NCI-H1694 (cell line): ENCODE results near the gene ACER2.

ENCODE experiments used
- DNase-seq: peaks from one replicate; lab custom pipeline; 2025; lab: John Stamatoyannopoulos, UW

The ACER2 gene

GRCh38 chr9:19456426-19456825 lies 47.6 kb downstream of the ACER2 start:
- no peak for DNase-seq

DNA sequence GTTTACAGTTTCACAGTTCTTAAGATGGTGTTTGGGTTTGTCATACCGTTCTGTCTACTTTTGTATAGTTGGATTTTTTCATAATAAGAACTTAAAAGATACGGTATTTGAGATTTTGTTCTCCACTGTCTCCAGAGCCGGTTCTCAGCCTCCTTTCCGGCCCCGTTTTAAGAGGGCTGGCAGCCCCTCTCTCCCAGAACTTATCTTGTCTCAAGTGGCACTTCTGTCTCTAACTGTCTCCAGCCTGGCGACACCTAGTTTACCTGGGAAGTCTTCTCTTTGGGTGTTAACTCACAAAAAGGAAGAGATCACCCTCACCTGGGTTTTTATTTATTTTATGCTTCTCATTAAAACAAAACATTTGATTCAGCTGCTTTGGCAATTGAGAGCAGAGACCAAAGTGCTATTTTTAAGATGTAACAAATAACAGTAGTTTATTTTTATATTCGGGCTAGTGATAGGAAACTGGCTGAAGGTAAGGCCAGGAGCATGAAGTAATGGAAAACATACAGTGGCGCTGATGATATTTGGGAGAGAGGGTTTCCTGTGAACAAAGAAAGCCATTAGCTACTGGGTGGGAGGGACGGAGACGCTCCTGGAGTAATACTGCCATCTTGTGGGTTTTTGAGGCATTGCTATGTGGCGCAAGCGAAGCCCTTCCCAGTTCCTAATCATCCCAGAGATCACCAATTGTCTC lies 48.3 kb downstream of the ACER2 start:
- DNase-seq, result peak; percentile 78

DNA sequence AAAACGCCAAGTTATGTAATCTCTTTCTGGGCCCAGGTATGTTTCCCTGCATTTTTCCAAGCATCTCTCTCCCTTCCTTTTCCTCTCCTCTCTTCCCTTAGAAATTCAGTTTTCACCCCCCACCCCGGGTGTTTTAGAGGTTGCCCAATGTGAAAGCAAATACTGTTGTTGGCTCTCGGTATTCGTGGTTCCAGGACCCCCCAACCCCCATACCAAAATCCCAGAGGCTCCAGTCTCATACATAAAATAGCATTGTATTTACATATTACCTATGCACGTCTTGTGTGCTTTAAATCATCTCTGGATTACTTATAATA lies 48.8 kb downstream of the ACER2 start:
- DNase-seq, result no peak

DNA sequence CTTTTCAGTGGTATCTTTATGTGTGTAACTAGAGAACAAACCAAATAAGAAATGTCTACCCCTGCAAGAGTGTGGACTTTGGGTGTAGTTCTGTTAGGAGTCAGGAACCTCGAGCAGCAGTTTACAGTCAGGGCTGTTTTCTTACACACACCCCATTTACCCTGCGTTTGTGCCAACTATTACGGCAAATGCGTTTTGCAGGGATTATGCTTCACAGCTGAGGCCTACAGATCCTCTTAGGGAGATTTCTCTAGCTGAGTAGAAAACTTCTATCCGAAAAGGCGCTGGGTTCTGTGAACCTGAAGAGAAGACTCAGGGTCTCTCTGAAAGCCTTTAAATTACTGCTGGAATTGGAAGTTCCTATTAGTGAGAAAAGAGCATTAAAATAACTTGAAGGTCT lies 51.4 kb downstream of the ACER2 start:
- DNase-seq, result no peak

- DNase-seq, result no peak
Observed at GRCh38 chr9:19461135-19461534, 52.3 kb downstream of the ACER2 start.

DNA sequence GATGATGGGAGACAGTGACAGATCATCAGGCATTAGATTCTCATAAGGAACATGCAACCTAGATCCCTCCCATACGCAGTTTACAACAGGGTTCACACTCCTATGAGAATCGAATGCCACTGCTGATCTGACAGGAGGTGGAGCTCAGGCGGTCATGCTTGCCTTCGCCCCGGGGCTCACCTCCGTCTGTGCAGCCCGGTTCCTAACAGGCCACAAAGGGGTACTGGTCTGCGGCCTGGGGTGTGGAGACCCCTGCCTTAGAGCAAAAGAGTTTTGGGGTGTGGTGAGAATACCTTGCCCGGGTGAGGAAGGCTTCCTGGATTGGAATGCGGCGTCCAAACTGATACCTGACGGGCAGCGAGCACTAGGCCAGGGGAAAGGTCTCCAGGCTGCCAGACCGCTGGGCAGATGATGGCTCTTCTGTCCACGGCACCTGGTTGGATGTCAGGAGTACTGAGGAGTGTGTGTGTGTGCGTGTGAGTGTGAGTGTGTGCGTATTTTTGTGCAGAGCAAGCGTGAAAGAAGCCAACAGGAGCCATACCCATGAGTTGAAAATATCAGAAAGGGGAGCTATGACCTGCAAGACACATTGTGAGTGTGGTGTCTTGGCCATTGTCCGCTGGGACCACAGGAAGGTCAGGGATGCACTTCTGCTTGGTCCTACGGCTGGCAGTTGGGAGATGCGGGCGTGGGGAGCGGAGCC lies 55.4 kb downstream of the ACER2 start:
- no peak for DNase-seq

- DNase-seq, result peak; percentile 36
Observed at GRCh38 chr9:19464764-19465585, 56.2 kb downstream of the ACER2 start.

- DNase-seq, result no peak
Observed at GRCh38 chr9:19465586-19466279, 56.9 kb downstream of the ACER2 start.

DNA sequence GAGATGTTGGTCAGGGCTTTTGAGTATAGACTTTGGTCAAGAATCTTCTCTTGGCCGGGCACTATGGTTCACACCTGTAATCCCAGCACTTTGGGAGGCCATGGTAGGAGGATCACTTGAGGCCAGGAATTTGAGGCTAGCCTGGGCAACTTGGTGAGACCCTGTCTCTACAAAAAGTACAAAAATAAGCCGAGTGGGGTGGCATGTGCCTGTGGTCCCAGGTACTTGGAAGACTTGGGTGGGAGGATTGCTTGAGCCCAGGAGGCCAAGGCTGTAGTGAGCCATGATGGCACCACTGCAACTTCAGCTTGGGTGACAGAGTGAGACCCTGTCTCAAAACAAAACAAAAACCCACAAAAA lies 57.5 kb downstream of the ACER2 start:
- no peak for DNase-seq

DNA sequence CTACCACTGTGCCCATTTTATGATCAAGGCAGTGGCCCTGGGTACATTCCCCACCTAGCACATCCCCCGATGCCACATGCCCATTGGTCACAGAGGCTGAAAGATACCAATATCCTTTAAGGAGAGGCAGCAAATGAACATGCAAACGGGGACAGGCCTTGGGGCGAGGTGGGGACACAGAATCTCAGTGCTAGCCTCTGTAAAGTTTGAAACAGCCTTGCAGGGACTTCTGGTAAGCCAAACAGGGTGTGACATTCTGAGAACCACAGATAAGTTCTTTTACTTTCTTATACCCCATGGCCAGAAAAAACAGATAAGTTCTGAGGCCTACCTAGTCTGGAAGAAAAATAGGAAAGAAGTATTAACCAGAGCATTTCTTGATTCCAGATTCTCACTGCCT lies 60.5 kb downstream of the ACER2 start:
- DNase-seq, result no peak

DNA sequence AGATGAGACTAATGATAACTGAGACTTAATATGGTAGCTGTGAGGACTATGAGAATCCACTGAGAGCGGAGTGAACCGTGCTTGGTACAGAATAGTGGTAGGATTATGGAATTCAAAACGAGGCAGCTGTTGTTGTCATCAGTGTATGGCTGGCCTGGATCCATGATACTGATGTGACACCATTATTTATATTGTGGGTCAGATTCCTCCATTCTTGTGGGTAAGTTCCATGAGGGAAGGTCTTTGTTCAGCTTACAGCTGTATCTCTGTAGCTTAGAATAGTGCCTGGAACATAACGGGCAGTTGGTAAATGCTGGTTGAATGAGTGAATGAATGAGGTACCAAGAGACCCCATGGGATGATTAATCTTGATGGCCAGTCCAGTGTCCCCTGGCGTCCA lies 61.8 kb downstream of the ACER2 start:
- no peak for DNase-seq

DNA sequence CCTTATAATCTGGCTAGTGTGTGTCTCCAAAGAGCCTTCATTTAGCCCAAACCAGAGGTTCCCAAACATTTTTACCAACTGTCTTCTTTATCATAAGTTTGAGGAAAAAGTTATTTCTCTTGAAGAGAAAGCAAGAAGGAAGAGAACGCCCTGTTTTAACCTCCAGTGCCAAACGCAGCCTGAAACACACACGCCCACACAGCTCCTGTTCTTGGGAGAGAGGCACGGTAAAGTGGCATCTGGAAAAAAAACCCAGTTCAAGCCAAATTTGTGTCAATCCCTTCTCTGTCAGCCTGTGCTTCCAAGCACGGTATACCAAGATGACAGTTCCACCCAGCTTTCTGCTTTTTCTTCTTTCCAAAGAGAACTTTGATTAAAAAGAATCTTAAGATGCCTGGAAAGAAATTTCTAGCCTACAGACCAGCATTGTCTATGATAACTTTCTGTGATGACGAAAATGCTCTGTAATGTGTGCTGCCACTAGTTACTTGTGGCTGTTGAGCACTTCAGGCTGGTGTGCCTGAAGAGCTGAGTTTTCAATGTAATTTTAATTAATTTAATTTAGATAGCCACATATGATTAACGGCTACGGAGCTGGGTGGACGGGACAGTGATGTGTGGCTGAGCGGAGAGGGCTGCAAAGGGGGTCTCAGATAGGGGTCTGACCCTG lies 62.3 kb downstream of the ACER2 start:
- no peak for DNase-seq

- DNase-seq, result peak; percentile 43
Observed at GRCh38 chr9:19471737-19472648, 63.2 kb downstream of the ACER2 start.

GRCh38 chr9:19473605-19474004 lies 64.8 kb downstream of the ACER2 start:
- DNase-seq, result no peak

DNA sequence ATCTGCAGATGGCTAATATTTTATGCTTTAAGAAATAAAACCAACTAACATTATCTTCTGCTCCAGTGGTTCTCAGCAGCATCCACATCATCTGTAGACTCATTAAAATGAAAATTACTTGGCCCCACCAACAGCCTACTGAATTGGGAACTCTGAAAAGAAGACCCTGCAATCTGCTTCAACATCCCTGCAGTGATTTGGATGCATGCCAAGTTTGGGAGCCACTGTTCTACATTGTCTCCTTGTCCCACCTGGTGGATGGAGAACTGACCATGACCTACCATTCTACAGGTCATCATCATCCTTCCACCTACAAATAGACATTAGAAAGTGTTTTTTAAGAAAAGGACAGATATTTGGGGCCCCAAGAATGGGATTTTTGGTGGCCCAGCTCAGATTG lies 71.1 kb downstream of the ACER2 start:
- no peak for DNase-seq

- no peak for DNase-seq
Observed at GRCh38 chr9:19480345-19480744, 71.5 kb downstream of the ACER2 start.

- DNase-seq, result no peak
Observed at GRCh38 chr9:19481121-19481870, 72.5 kb downstream of the ACER2 start.

DNA sequence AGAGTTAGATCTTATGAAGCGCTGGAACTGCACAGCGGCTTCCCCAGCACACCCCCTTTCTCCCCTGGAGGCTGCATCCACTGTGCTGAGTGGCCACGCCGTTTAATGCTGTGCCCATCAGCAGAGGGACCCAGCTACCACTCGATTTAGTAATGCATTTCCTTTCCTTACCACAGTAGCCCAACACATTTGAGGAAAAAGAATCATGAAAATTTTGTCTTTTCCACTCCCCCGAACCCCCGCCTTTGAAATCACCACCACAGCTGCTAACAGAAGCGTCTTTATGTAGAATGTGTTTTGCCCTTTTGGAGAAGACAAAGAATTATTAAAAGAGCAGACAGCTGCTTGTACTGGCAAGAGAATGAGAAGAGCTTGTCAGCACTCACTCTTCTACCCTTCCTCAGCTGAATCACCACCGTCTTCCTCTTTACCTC lies 73.2 kb downstream of the ACER2 start:
- no peak for DNase-seq

DNA sequence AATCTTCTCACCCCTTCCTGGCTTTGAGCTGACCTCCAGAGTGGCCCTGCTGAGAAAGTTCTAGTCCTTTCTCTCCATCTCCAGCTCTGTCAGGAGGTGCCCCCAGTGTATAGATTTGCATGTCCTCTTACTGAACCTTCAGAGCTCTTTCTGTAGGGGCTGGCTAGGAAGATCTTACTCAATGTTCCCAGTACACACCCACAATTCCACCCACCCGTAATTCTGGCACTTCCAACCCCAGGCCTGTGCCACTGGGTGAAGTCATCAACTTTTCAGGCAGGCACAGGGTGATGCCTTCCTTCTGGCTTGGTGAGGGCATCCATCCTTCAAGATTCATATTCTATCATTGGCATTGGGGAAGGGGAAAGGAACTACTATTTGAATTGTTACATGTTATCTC lies 75.9 kb downstream of the ACER2 start:
- DNase-seq, result no peak

GRCh38 chr9:19485193-19485592 lies 76.4 kb downstream of the ACER2 start:
- DNase-seq, result no peak
